ENCODE results near the gene KRTAP10-1.

DNA sequence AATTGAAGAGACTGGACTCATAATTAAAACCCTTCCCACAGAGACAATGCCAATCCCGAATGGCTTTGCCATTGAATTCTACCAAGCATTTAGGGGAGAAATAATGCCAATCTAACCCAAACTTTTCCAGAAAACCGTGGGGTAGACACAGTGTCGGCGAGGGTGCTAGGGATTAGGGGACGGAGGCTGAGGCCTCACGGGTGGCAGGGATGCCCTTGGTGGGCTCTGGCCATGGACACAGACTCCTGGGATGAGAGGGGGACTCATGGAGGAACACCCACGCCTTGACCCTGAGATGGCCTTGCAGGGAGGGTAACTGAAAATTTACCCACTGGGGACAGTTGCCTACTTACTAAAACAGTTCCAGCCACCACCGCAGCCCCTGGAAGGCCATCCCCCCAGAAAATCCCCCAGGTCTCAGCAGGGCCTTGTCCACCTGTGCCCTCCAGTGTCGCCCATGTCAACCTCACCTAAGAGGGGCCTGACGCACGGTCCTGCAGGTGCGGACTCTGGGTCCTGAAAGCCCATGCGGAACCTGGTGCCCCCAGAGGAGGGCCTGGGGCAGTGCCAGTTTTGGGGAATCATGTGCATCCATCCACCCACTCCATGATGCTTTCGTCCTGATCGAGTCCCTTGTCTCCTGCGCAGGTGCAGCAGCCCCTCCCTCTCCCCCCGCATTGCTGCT, 38.5 kb upstream of the KRTAP10-1 start:
- TF ChIP-seq CTCF (IDR thresholded peaks at IDR 0.05) = no peak
- TF ChIP-seq POLR2A (IDR thresholded peaks at IDR 0.05) = no peak
- TF ChIP-seq EP300 (IDR thresholded peaks at IDR 0.05) = no peak

Measured in ovary (tissue), 3 donors.